GM21390 (cell line): ENCODE measurements around the gene DDX10.

ENCODE experiments used
- ATAC-seq: cut with Tn5 transposase; IDR thresholded peaks from one replicate; pipeline ENCODE4 v1.9.1; 2021; ENCODE audit not compliant: unreplicated experiment

The DDX10 gene

DNA sequence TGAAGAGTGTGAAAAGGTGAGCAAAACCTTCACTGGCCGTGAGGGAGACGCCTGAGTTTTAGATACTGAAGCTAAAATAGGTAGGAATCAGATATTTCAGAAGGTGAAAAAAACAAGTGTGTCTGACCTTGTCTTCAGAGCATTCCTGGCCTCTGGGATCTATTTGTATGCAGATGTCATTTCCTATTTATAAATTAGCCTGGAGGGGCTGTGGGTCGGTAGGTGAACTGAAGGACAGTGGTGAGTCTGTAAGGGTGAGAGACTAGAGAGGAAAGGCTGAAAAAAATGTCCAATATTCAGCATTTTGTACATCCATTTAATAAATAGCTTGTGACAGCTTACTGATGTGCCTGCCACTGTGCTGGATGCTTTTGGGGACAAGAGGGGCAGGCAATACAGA, 302.1 kb downstream of the DDX10 start:
- ATAC-seq: no peak

DNA sequence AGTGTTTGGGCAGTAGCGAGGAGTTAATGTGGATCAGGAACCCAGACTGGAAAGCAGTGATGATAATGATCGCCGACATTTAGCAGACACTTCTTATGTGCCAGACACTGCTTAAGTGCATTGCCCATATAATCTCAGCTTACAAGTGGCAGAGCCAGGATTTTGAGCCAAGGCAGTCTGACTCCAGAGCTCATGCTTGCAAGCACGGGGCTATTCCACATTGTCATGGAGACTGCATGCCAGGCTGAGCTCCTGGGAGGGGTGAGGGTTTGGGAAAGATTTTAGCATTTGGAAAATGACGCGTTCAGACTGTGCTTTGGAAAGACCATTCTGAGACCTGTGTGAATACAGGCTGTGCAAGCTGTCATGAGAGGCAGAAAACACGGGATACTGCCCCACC, 302.7 kb downstream of the DDX10 start:
- no peak for ATAC-seq

DNA sequence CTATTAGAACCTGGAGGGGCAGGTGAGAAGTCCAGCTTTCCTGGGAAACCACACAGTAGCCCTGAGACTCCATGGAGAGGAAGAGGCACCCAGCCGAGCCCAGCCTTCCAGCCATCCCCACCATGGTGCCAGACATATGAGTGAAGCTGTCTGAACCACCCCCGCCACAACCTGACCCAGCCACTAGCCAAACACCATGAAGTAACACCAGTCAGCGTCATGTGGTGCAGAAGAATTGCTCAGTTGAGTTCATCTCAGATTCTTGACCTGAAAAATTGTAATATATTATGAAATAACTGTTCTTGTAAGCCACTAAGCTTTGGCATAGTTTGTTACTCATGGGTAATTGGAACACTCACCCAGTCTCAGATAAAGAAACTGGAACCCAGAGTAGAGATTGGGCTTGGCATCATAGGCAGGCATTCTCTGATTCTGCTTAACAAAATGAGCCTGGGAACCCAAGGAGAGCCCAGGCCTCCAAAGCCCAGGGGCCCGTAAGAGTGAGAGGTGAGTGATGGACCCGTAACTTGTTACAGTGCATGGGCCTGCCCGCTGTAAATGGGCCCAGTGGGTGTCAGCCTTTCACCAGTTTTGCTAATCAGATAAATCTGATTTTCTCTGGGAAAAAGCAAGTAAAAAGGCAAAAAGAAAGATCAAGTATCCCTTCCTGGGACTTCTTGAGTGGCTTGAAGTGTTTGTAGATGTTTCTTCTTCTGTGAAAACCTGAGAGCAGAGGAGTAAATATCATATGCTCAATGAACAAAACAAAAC, 305.5 kb downstream of the DDX10 start:
- no peak for ATAC-seq

DNA sequence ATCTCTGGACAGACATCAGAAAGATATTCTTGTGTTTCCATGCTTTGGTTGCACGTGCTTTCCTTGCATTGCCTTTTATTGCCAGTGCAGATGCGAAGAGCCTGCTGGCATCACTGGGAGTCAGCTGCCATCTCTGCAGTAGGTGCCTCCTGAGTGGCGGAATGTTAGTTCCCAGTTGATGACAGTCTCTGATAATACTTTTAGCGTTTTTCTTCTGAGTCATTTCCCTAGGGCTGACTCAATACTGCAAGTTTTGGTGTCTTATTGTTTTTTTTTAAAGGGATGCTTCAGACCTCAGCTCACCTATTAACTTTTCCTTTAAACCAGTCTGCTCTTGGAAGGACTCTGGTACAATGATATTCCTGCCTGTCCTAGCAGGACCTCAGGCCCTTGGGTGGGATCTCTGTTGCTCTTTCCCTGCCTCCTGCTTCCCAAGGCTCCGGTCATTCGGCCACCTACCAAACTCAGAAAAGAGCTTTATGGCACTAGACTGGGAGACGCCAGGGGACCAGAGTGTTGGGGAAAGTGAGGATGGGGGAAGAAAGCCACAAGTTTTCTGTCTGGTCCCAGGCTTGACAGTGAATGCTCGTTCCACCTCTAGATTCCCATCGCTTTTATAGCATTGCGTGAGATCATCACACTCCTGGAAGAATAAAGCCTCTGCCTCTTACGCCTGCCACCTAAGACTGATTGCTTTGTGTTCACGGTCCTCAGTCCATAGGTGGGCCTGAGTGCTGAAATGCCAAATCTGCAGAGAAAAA, 308.7 kb downstream of the DDX10 start:
- no peak for ATAC-seq

DNA sequence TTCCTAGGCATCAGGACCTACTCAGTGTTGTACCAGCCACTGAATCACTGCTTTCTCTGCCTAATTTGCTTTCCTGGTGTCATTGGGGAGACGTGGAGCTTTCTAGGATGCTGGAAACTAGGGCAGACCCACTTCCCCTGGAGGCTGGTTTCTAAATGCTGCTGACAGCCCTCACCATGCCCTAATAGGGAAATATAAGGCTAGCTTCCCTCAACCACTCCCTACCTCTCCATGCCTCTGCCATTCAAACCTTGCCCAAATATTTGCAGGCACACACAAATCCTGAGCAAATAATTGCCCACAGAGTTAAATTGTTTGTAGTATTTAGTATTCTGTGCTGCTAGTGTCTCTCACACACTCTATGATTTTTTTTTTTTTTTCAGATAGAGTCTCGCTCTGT, 310.2 kb downstream of the DDX10 start:
- no peak for ATAC-seq

DNA sequence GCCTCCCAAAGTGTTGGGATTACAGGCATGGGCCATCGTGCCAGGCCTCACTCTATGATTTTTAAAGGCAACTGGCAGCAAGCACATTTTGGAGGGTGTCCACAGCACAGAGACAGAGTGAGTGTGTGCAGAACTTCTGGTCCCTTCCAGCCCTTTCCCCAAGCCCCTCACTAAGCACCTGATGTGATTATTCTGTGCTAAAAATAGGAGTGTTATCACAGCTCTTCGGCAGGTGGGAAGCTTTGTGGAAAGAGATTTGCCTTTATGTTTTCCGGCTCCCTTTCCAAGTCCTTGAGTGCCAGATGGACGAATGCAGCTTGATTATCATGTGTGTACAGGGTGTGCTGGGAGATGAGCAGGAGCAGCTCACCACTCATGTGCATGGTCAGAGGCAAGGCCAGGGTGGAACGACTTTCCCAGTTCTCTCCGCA, 310.8 kb downstream of the DDX10 start:
- no peak for ATAC-seq

DNA sequence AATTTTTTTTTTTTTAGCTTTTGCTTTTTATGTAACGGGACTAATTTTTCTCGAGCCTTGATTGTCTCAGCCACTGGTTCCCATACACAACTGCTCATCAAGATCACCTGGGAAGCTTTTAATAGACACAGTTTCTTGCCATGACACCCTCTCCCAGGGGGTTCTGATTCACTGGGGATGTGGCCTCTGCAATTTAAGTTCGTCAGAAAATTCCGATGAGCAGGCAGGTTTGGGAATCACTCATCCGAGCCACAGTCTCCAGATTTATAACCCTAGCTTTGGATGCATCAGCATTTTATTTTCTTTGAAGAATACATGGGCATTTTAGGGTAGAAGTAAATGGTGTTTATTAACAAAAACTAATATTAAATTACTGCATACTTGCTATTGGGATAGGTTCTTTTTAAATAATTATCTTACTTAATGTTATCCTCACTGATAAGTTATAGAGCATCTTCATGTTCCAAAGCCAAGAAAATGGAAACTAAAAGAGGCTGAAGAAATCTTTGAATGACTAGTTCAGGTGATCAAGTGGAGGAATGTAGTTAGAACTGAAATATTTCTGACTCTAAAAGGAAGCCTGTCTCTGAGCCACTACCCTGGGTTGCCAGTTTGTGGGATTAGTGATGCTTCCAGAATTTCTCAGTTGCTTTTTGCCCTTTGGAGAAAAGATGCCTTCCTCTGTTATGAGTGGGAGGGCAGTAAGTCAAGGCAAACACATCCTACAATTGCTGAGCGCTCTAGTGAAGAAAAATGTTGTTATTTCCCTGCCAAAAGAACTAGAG, 319.0 kb downstream of the DDX10 start:
- ATAC-seq: no peak

DNA sequence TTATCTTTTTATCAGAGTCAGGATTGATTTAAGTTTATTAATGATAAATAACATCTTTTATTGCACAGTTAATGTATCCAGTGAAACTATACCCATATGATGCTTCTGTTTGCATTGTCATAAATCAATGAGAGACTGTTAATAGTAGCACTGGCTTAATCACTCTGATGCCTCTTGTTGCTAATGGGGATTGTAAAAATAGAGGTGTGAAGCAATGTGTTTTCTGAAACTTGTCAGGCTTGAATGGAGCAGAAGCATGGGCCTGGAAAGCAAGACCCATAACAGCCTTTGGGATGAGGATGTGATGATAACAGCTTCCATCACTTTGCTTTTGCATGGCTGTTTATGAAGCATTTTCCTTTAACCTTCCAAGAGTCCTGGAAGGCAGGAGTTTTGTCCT, 319.7 kb downstream of the DDX10 start:
- no peak for ATAC-seq

DNA sequence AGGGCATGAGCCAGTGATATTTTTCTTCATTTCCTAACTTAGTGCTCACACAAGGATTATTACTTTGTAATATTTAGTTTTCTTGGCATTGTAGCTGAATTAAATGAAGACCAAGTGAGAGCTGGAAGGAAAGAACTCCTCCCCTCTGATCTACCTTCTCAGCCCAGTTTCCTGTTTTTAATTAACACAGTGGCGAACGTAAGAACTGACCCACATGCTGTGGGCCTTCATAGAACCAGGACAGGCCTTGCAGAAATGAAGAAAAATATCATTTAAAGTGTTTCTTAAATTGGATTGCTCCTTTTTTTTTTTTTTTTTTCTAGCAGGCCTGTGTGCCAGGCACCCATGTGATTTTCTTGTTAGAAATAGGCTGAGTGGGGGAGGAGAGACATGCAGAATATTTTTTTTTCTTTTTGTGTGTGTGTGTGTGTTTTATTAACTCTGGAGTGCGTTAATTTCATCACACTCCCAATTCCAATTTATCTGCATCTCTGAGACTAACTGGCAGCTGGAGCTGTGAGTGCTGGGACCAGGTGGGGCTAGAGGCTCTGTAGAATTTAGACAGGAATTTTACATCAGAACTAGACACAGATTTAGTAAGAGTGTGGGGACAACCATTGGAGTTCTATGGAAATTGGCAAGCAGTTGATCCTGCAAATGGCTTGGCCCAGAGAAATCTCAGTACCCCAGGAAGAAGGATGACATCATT, 320.5 kb downstream of the DDX10 start:
- no peak for ATAC-seq

DNA sequence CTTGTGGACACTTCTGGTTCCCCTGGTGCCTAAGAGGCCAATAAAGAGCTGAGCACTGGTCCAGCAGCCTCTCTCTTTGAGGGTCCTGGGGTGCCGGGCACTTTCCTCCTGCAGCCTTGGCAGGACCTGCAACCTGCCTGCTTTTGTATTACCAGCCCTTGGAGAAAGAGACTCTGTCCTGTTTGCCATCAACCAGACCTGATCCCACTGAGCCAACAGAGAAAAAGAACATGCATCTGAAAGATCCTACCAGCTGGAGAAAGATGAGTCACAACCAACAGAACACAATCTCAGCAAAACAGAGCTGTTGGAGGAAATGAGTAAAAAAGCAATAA, 321.0 kb downstream of the DDX10 start:
- ATAC-seq: no peak
